NOMO-1 treated with dmso at 0.1 percent for 144 hours (cell line): Measurements from ENCODE around the gene MKRN1.
"Not testable (repeated sequence)": the region's sequence is repeated elsewhere in the genome, so short reads cannot be mapped to it uniquely, and the experiment has no call there.

Source experiments
- DNase-seq: peaks from one replicate; lab custom pipeline; 2025; ENCODE audit not compliant: unreplicated experiment; lab: John Stamatoyannopoulos, UW

MKRN1 gene, protein sequence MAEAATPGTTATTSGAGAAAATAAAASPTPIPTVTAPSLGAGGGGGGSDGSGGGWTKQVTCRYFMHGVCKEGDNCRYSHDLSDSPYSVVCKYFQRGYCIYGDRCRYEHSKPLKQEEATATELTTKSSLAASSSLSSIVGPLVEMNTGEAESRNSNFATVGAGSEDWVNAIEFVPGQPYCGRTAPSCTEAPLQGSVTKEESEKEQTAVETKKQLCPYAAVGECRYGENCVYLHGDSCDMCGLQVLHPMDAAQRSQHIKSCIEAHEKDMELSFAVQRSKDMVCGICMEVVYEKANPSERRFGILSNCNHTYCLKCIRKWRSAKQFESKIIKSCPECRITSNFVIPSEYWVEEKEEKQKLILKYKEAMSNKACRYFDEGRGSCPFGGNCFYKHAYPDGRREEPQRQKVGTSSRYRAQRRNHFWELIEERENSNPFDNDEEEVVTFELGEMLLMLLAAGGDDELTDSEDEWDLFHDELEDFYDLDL

DNA sequence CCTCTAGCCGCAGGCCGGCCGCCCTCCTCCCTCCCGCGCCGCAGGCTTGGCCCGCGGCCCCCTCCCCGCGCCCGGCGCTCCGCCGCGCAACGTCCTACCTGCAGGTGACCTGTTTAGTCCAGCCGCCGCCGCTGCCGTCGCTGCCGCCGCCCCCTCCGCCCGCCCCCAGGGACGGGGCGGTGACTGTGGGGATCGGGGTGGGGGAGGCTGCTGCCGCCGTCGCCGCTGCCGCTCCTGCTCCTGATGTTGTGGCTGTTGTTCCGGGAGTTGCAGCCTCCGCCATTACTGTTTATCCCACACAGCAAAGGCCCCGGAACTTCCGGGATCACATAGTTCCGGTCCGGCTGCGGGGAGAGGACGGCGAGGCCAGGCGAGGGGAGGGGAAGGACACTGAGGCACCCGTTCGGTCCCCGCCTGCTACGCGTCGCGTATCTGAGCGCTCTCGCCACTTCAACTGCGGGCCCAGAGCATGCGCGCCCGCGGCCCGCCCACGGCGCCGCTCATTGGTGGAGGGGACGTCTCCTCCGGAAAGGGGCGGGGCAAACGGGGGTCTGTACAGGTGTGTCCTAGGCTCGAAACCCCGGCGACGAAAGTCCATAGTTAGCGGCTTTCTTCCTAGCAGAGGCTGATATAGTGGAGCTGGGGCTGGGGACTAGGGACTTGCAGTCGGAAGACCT, at the start of gene MKRN1:
Gene MKRN1 (minus strand): TSS at position 444 of the 677 bp plus-strand sequence. CDS start 161 bp downstream, at position 283.
- DNase-seq: peak; percentile 71

GRCh38 chr7:140526787-140527664, 47.7 kb upstream of the MKRN1 start:
- no peak for DNase-seq

DNA sequence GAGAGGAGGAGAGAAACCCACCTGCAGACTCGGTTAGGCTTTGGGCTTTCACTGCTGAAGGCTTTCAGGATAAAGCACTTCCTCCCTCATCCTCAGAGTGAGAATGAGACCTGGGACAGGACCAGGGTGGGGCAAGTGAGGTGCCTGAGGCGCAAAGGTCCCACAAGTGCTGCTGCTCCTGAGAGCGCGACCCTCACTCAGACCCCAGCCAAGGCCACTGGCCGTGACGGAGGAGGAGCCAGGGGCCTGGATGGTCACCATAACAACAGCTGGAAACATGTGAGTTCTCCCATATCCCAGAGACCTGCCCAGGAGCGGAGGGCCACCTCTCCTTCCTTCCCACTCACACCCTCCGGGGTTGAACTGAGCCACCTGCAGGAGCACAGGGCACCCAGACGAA, 46.9 kb upstream of the MKRN1 start:
- DNase-seq: no peak

DNA sequence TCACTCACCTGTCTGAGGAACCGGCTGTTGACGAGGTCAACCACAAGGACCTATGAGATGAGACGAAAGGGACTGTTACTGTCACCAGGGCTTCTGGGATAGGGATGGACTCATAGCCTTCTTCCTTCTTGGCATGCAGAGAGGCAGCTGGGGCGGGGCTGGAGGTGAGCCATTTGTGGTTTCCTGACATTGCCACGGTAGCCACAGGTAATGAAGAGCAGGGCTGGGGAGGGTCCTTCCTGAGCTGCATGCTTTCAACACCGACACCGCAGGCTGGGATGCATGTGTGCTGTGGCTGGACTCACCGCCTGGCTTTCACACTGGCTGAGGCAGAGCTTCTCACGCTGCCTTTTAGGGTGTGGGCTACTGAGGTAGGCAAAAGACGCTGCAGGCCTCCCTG, 46.4 kb upstream of the MKRN1 start:
- no peak for DNase-seq

DNA sequence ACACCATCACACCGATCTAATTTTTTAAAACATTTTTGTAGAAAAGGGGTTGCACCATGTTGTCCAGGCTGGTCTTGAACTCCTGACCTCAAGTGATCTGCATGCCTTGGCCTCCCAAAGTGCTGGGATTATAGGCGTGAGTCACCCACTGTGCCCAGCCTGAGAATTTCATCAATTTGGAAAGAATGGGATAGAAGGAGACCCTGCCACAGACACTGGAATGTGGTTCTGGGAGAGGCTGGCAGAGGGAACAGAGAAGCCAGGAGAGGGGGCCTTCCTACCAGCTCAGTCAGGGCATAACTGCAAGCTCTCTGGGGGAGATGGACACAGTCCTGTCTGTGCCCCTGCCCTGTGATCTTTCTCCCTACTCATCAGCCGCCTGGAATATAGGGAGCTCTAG, 42.1 kb upstream of the MKRN1 start:
- DNase-seq: no peak

- DNase-seq: no peak
These were observed 39.7 kb upstream of the MKRN1 start for GRCh38 chr7:140519007-140519399.

DNA sequence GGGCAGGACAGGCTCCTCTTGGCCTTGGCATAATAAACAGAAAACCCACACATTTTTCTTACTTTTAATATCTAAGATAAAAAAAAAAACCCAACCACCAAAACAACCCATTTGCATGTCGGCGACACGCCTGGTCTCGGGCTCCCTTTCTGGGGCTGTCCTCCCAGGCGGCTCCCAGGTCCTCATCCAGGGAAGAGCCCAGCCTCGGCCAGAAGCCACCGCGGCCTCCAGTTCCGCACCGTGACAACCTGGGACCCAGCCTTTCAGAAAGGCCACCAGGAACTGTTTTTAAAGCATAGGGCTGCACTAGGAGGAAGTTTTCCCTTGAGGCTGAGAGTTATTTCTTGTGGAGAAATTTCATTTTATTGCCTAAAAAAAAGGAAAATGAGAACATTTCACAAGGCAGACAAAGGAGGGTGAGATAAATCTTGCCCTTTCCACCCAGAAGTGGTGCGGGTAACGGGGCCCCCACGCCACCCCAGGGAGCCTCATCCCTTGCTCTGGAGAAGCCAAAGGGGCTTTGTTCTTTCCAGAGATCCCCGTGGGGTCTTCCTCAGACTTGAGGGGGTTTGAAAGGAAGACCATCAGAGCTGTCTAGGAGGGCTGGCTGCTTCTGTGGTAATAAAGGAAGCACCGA, 39.2 kb upstream of the MKRN1 start:
- DNase-seq: no peak

- DNase-seq: peak; percentile 26
These were observed 38.5 kb upstream of the MKRN1 start for GRCh38 chr7:140517546-140518369.

- DNase-seq: no peak
These were observed 33.2 kb upstream of the MKRN1 start for GRCh38 chr7:140512317-140513000.

GRCh38 chr7:140509789-140510188, 30.5 kb upstream of the MKRN1 start:
- DNase-seq: no peak

DNA sequence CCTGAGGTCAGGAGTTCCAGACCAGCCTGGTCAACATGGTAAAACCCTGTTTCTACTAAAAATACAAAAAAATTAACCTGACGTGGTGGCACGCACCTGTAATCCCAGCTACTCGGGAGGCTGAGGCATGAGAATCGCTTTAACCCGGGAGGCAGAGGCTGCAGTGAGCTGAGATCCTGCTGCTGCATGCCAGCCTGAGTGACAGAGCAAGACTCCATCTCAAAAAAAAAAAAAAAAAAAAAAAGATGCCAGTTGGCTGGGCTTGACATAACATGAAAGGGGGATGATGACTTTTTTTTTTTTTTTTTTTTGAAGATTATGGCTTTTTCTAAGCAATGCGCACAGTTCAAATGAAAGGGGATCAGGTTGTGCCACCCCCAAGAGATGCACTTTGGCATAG, 28.3 kb upstream of the MKRN1 start:
- not testable (repeated sequence) for DNase-seq

DNA sequence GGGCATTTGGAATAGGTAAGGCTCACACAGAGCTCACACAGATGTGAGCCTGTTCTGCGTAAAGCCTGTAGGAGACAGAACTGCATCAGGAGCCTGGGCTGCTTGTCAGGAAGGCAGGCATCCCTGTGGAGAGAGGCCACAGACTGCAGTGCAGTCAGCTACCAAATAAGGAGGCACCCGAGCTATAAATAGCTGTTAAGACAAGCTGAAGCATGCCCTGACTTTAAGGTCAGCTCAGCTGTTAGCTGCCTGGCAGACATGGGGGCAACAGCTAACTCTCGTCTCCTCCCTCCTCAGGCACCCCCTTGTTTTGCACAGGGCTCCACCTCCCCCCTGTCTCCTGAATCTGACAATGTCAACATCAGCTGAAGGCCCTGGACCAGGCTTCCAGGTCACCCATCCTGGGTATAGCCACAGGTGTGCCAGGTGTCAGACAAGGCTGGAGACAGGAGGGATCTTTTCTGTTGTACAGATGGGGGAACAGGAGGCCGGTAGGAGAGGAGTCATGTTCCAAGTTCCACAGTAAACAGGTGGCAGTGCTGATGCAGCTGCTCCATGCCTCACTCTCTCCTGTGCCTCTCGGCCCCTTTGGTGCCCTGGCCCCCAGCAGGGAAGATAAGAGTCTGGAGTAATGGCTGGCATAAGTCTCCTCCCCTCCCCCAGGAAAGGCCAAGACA, 27.6 kb upstream of the MKRN1 start:
- no peak for DNase-seq

DNA sequence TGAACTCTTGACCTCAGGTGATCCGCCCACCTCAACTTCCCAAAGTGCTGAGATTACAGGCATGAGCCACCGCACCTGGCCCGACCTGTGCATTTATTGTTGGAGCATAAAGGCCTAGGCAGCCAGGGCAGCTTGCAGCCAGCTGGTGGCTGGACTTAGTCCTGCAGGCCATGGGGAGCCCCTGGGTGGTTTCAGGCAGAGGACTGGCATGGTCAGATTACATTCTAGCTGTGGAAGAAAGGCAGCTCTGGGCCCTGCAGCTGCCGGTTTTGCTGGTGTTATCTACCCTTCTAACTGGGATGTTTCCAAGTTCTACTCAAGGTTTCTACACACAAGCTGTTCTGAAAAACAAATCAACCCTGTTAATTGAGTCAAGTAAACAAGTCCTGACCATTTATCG, 22.7 kb upstream of the MKRN1 start:
- DNase-seq: no peak

DNA sequence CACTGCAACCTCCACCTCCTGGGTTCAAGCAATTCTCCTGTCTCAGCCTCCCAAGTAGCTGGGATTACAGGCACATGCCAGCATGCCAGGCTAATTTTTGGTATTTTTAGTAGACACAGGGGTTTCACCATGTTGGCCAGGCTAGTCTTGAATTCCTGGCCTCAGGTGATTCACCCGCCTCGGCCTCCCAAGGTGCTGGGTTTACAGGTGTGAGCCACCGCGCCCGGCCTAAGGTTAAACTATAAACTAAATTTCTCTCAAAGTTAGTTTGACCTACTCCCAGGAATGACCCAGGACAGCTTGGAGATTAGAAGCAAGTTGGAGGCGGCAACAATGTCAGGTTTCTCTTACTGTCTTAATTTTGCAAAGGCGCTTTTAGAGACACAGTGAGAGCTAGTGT, 18.5 kb upstream of the MKRN1 start:
- not testable (repeated sequence) for DNase-seq

- no peak for DNase-seq
These were observed 18.0 kb upstream of the MKRN1 start for GRCh38 chr7:140497241-140497769.

DNA sequence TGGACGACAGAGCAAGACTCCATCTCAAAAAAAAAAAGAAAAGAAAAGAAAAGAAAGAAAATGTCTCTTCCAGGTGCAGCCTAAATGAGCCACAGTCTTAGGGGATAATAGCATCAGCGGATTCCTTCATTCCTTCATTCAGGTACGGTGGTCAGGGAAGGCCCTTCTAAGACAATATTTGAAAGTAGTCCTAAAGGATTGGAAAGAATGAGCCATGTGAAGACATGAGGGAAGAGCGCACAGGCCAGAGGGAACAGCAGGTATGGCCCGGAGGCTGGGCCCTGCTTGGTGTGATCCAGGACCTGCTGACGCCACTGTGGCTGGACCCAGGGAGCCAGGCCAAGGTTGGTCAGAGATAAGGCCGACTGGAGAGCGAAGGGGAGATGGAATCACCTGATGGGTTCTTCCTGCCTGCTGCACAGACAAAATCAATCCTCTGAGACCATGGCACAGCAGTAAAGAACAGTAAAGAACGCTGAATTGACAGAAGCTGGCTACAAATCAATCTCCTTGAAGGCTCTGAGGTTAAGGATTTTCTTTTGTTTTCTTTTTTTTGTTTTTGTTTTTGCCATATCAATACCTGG, 16.3 kb upstream of the MKRN1 start:
- DNase-seq: no peak

DNA sequence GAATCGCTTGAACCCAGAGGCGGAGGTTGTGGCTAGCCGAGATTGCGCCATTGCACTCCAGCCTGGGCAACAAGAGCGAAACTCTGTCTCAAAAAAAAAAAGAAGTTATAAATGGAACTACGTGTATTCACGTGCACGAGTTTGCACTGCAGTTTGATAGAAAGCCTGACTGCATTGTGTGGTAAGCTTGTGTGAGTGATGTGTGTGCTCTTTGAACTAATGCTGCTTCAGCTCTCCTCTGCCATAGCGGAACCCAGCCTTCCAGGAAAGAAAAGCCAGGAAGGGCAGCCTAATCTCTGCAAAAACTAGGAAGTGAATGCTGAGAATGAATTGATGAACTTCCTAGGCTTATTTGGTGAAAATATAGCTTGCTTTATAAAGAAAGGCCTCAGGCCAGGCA, 15.6 kb upstream of the MKRN1 start:
- no peak for DNase-seq

GRCh38 chr7:140489026-140489359, 9.7 kb upstream of the MKRN1 start:
- no peak for DNase-seq
